Amygdala (tissue), 56 donors: ENCODE data around the gene DNAJC1.
"Not testable (repeated sequence)": the region's sequence is repeated elsewhere in the genome, so short reads cannot be mapped to it uniquely, and the experiment has no call there.

ENCODE experiments used
- DNase-seq, 56 donors: peaks; one replicate each; lab custom pipeline; 2025; lab: John Stamatoyannopoulos, UW

The DNAJC1 gene

GRCh38 chr10:22003177-22003963, at the start of gene DNAJC1:
TSS of gene DNAJC1 (minus strand) at chr10:22003730. CDS start at chr10:22003434, 296 bp downstream.
- DNase-seq = peak; percentile 39 to 98 (median 94)

GRCh38 chr10:22053048-22053447, 49.5 kb upstream of the DNAJC1 start:
- DNase-seq = no peak

- DNase-seq = no peak
Observed at GRCh38 chr10:22049635-22050034, 46.1 kb upstream of the DNAJC1 start.

GRCh38 chr10:22047812-22048211, 44.3 kb upstream of the DNAJC1 start:
- no peak for DNase-seq

GRCh38 chr10:22043327-22043633, 39.8 kb upstream of the DNAJC1 start:
- no peak for DNase-seq

GRCh38 chr10:22042557-22043326, 39.2 kb upstream of the DNAJC1 start:
- DNase-seq = no peak

GRCh38 chr10:22034333-22034732, 30.8 kb upstream of the DNAJC1 start:
- no peak for DNase-seq

- DNase-seq = not testable (repeated sequence)
Observed at GRCh38 chr10:22032268-22032667, 28.7 kb upstream of the DNAJC1 start.

- no peak for DNase-seq
Observed at GRCh38 chr10:22030421-22030820, 26.9 kb upstream of the DNAJC1 start.

GRCh38 chr10:22029445-22030236, 26.1 kb upstream of the DNAJC1 start:
- no peak for DNase-seq

- no peak for DNase-seq
Observed at GRCh38 chr10:22027364-22028238, 24.1 kb upstream of the DNAJC1 start.

- no peak for DNase-seq
Observed at GRCh38 chr10:22026287-22026686, 22.8 kb upstream of the DNAJC1 start.

GRCh38 chr10:22023508-22023907, 20.0 kb upstream of the DNAJC1 start:
- DNase-seq = no peak

GRCh38 chr10:22022257-22023032, 18.9 kb upstream of the DNAJC1 start:
- no peak for DNase-seq

- DNase-seq = not testable (repeated sequence)
Observed at GRCh38 chr10:22021144-22021543, 17.6 kb upstream of the DNAJC1 start.

GRCh38 chr10:22017283-22018020, 13.9 kb upstream of the DNAJC1 start:
- no peak for DNase-seq

GRCh38 chr10:22016046-22016705, 12.6 kb upstream of the DNAJC1 start:
- DNase-seq = no peak

GRCh38 chr10:22010973-22011408, 7.5 kb upstream of the DNAJC1 start:
- no peak for DNase-seq
